GM21381 (cell line): ENCODE results near the gene RELA.
A peak's percentile ranks its signal among the peaks of the same experiment; 100 is the strongest.
"Not testable (repeated sequence)": the region's sequence is repeated elsewhere in the genome, so short reads cannot be mapped to it uniquely, and the experiment has no call there.

ENCODE experiments used
- ATAC-seq: cut with Tn5 transposase; IDR thresholded peaks from one replicate; pipeline ENCODE4 v1.9.1; 2021; ENCODE audit warnings: mild to moderate bottlenecking, moderate library complexity; ENCODE audit not compliant: unreplicated experiment

RELA gene

DNA sequence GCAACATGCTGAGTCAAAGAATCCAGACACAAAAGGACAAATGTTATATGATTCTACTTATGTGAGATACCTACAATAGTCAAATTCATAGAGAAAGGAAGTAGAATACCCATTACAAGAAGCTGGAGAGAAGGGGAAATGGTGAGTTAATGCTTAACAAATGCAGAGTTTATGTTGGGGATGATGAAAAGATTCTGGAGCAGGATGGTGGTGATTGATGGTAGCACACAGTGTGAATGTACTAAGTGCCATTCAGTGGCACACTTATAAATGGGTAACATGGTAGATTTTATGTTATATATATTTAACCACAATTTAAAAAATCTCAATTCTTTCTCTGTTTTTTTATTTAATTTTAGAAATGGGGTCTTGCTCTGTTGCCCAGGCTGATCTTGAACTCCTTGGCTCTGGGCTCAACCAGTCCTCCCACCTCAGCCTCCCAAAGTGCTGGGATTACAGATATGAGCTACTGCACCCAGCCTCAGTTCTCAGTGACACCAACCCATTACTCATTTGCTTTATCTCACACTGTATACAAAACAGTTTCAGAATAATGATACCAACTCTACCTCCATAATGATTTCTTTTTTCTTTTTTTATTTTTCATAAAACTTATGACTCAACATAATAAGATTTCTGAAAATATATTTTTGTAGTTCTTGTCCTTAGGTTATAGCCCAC is 9.6 kb upstream of the RELA start:
- ATAC-seq = no peak

DNA sequence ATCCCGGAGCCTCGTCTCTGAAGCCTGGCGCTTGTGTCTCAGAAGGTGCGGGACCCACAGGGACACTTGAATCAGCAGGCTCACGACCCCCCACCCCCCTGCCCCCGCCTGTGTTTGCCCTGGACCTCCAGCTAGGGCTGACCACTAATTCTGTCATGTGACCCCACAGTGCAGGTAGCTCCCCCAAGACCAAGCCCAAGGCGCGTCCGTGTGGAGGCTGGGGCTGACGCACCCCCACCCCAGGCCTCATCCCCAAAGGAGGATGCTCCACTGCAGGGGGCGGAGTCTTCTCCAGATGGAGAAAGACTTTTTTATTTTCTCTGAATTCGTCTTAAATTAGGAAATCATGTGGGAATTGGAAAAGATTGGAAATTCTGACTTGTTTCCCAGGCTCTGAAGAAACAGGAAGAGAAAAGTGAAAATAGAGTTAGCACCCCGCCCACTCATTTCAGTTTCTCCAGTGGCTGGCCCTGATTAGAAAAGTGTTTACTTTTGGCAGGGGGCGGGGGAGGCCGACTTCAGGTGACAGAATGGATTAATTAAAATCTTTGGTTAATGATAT is 1.0 kb upstream of the RELA start:
- peak; percentile 20 for ATAC-seq

DNA sequence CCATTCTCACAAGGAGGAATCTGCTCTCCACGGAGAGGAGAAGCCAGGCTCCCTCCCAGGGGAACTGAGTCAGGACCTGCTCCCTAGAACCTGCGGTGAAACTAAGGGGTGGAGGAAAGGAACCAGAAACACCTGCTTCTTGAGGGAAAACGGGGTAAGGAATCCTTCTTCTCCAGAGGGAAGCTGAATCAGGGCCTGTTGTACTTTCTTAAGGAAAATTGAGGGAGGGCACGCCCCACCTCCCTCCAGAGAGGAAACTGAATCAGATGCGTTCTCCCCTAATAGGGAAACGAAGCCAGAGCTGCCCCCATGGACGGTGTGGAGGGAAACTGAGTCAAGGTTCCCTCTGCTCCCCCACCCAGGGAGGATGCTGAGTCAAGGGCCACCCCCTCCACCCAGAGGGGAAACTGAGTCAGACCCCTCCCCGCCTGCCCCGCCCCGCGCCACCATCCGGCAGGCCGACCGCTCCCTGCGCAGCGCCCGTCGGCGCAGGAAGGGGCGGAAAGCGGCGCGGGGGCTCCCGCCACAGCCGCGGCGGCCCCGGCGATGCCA is 393 bp downstream of the RELA start:
- no peak for ATAC-seq

- no peak for ATAC-seq
Measured at GRCh38 chr11:65661599-65662246, 993 bp downstream of the RELA start.

DNA sequence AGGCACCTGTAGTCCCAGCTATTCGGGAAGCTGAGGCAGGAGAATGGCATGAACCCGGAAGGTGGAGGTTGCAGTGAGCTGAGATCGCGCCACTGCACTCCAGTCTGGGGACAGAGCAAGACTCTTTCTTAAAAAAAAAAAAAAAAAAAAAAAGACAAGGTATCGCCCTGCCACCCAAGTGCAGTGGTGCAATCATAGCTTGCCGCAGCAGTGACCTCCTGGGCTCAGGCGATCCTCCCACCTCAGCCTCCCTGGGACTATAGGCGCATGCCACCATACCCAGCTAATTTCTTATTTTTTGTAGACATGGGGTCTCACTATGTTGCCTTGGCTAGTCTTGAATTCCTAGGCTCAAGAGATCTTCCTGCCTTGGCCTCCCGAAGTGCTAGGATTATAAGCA is 1.8 kb downstream of the RELA start:
- ATAC-seq = not testable (repeated sequence)

DNA sequence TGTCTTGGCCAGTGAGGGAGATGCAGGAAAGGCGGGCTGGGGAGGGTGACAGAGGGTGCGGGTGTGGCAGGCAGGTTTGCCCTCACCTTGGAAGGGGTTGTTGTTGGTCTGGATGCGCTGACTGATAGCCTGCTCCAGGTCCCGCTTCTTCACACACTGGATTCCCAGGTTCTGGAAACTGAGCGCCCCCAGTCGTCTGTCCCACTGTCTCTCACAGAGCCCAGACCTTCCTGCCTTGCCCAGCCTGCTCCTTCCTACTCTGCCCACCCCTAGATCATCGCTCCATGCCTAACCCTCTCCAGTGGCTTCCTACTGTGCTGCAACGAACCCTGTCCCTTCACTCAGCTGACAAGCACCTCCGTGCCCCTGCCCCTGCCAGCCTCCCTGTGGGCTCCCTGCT is 2.7 kb downstream of the RELA start:
- ATAC-seq = no peak

DNA sequence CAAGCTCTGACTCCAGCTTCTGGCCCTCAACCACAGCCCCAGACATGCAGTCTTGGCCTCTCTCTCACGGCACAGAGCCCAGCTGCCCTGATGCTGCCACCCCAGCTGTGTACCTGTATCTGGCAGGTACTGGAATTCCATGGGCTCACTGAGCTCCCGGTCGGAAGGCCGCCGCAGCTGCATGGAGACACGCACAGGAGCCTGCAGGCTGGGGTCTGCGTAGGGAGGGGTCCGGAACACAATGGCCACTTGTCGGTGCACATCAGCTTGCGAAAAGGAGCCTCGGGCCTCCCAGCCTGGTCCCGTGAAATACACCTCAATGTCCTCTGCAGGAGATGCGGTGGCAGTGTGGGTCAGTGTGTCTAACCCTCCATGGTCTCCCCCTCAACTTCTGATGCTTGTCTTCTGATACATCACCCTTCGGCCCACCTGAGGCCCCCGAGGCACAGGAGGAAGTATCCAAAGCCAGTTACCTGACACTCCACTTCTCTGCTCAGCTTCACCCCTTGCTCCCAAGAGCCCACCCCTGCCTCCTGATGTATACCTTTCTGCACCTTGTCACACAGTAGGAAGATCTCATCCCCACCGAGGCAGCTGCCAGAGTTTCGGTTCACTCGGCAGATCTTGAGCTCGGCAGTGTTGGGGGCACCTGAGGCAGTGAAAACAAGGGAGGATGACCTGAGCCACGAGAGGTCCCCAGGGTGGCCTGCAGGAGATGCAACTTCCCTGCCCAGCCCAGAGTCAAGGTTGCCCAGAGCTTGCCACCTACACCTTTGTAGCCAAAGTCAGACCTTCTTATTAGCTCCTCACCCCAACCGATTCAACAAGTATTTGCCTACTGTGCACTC is 4.3 kb downstream of the RELA start:
- ATAC-seq = no peak

DNA sequence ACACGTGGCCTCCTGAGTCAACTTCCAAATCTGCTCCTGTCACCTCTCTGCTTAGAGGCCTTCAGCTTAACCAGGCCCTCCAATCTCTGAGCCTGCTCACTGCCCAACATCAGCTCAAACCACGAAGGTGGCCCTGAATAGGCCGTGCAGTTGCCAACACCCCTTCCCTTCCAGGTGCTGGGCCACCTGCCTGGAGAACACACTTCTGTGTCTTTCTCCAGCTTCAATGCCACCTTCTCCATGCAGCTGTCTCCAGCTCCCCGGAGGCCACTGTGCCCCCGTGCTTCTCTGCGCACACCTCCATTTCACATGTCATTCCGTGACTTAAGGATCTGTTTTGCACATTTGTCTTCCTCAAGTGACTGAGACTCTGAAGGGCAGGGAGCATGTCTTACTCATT is 5.3 kb downstream of the RELA start:
- ATAC-seq = no peak

GRCh38 chr11:65655570-65656332 is 7.0 kb downstream of the RELA start:
- ATAC-seq = no peak

- no peak for ATAC-seq
Measured at GRCh38 chr11:65654375-65655349, 8.1 kb downstream of the RELA start.

DNA sequence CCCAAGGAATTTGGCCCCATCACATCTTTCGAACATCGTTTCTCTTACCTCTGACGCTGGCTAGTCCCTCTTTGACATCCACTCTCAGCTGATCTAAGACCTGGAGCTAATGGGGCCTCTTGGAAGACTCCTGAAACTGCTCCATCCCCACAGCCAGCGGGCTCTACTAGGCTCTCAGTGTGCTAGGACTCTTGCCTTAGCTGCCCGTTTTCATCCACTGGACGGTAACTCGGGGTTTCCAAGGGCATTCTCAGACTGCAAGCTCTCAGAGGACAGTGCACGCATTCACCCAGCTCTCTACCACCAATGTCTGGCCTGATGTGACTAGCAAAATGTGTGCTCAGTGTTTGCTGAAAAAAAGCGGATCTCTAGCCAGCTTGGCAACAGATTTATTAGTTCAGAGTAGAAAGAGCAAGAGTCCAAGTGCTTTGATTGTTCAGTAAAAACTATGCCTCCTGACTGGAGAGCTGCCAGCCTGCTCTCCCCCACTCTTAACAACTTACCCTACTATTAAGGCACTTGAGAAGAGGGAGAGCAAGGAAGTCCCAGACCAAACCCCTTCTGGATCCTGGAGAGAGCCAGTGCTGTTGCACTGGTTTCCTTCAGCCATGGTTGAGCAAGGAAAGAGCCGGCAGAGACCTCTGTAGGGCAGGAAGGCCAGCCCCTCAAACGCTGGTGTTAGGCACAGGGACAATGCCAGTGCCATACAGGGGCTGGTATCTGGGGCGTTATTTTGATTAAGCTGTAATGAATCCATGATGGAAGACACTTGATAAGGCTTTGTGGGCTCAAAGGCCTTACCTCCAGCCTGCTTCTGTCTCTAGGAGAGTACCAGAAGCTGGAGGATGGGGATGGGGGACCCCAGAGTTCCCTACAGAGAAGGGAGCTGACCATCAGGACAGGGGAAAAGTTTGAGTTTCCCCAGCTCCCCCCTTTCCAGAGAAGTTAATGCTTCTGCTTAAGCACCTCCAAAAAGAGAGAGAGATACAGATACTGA is 9.2 kb downstream of the RELA start:
- ATAC-seq = peak; percentile 5

DNA sequence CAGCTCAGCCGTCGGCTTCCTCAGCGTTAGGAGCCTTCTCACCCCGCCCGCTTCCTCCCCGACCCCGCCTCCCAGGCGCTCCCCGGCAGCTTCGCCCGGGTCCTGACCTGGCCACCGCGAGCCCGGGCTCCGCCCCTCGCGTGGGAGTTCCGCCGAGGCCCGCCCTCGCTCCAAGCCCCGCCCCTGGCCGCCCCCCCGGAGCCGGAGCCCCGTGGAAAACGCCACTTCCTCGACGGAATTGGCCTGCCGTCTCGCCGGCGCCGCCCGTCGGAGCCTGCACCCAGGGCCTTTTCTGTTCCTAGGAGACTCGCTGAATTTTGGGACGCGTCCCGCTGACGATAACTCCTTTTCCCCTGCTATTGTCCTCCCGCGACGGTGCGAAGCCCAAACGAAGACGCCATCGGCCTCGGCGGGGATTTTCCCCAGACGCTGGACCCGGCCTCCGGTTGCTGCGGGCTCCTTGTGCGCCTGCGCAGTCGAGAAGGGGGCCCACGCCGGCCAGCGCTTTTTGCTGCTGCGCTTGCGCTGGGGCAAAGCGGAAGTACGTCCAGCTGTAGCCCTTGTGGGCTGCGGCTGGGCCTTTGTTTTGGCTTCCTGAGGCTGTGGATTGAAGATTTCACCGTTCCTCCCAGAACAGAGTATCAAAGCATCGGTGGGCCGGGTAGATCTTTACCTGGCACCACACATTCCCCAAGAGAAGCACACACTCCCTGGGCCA is 10.0 kb downstream of the RELA start:
- ATAC-seq = peak; percentile 70

DNA sequence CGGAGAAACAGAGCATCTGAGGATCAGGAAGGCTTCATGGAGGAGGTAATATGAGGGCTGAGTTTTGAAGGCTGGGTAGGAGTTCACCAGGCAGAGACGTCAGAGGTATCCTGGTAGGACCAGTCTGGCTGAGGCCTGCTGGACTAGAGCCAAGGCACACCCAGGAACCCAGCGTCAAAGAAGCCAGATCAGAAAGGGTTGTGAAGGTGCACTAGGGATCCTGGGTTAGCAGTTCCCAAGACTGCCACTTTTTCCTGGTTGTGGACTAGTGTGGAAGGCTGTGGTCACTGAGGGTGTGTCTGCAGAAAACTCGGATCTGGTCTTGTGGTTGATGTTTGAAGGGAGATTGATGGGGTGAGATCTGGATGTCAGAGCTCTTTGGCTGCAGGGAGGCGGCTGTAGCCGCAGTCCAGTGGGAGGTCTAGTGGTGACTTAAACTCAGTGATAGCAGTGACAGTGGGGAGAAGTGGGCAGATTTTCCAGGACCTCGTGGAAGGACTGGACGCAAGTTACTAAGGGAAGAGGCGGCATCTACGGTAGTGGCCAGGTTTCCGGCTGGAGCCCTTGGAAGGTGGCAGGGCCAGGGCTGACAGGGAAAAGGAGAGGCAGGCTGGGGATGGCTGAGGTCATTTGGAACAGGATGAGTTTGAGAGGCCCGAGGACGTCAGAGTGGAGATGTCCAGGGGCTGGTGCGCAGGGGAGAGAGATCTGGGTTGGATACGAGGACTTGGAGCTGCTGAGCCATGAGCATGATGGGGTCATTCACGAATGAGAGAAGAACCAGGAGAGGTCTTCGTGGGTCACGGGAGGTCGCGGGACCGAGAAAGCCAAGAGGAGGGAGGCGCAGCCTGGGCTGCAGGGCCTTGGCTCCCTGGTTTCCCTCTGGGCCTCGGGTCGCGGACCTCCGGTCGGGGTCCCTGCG is 10.9 kb downstream of the RELA start:
- ATAC-seq = no peak

GRCh38 chr11:65651339-65651588 is 11.5 kb downstream of the RELA start:
- no peak for ATAC-seq

GRCh38 chr11:65650547-65651338 is 12.0 kb downstream of the RELA start:
- ATAC-seq = no peak
